CD4-positive, alpha-beta T cell (primary cell): ENCODE measurements around the gene TNIP3. TPM values are rescaled to one million over a fixed set of nuclear protein-coding genes. Genes with fewer than 3 reads are reported as not detected.

ENCODE experiments used
- ATAC-seq: fragments of 200-7000 bp; cut with Tn5 transposase; one replicate; pipeline ENCODE4 v1.10.0; 2022; ENCODE audit warnings: mild to moderate bottlenecking; ENCODE audit not compliant: poor library complexity
- CTCF ChIA-PET: fragments of 350-600 bp; sonication (Branson Sonifier 250); formaldehyde crosslinking; loops from one replicate; lab custom pipeline; 2021; ENCODE audit warnings: antibody characterized with exemption, inconsistent platforms; lab: Charles Lee
- POLR2A ChIA-PET: fragments of 350-600 bp; sonication (Branson Sonifier 250); formaldehyde crosslinking; loops from one replicate; lab custom pipeline; 2021; ENCODE audit warnings: antibody characterized with exemption, inconsistent platforms; lab: Charles Lee
- DNase-seq, 14 experiments: peaks; one replicate each; pipeline ENCODE4 v3.0.0-alpha.2; 2013 to 2020; ENCODE audit warnings: mixed read lengths in 2 of 14
- H3K27ac ChIP-seq, 2 donors: one replicate each; pipeline versions ENCODE4 v1.5.1 to v1.7.0; 2013; ENCODE audit warnings: low read length in 2 of 2, low read depth in 1 of 2, mild to moderate bottlenecking in 1 of 2
- H3K27me3 ChIP-seq, 2 experiments: 1 replicate in 1 of 2; 2 replicates in 1 of 2; pipeline versions ENCODE4 v1.6.1 to v1.7.0; 2013; ENCODE audit warnings: low read length in 2 of 2, control low read depth in 1 of 2, mild to moderate bottlenecking in 1 of 2, moderate library complexity in 1 of 2; ENCODE audit not compliant: insufficient read depth in 2 of 2, control insufficient read depth in 1 of 2
- H3K36me3 ChIP-seq: one replicate; pipeline ENCODE4 v1.6.1; 2013; ENCODE audit warnings: low read length, control low read depth; ENCODE audit not compliant: insufficient read depth
- H3K4me1 ChIP-seq: one replicate; pipeline ENCODE4 v1.6.1; 2013; ENCODE audit warnings: low read length, control low read depth; ENCODE audit not compliant: insufficient read depth
- H3K4me3 ChIP-seq: one replicate; pipeline ENCODE4 v1.5.1; 2013; ENCODE audit warnings: mild to moderate bottlenecking, low read length, moderate library complexity
- H3K9me3 ChIP-seq, 2 experiments: 1 replicate in 1 of 2; 2 replicates in 1 of 2; pipeline versions ENCODE4 v1.6.1 to v1.7.0; 2013; ENCODE audit warnings: low read length in 2 of 2, mild to moderate bottlenecking in 2 of 2, control low read depth in 1 of 2, moderate library complexity in 1 of 2; ENCODE audit not compliant: control insufficient read depth in 1 of 2, insufficient read depth in 1 of 2
- H3K27ac Mint-ChIP-seq: one replicate; pipeline ENCODE4 v1.8.0; 2020; ENCODE audit warnings: mixed read lengths
- H3K27me3 Mint-ChIP-seq: one replicate; pipeline ENCODE4 v1.8.0; 2021; ENCODE audit warnings: mixed read lengths
- H3K36me3 Mint-ChIP-seq: one replicate; pipeline ENCODE4 v1.8.0; 2021; ENCODE audit warnings: low read depth, mixed read lengths
- H3K4me1 Mint-ChIP-seq: one replicate; pipeline ENCODE4 v1.8.0; 2021; ENCODE audit warnings: low read depth, mixed read lengths
- H3K4me3 Mint-ChIP-seq: one replicate; pipeline ENCODE4 v1.8.0; 2020; ENCODE audit warnings: mild to moderate bottlenecking, mixed read lengths
- H3K9me3 Mint-ChIP-seq: one replicate; pipeline ENCODE4 v1.8.0; 2020; ENCODE audit warnings: mixed read lengths
- CTCF ChIP-seq: fragments of 200-600 bp; IDR thresholded peaks from one replicate; pipeline ENCODE4 v1.8.0; 2022; ENCODE audit warnings: antibody characterized with exemption, mild to moderate bottlenecking
- intact Hi-C, 2 experiments: fragments of 100-400 bp; cut with DNase I in 1 of 2; cut with micrococcal nuclease in 1 of 2; formaldehyde crosslinking; loops; one replicate each; pipeline versions ENCODE4 v1.15.1 to v1.9.0; 2023 to 2025; cut with DNase I, micrococcal nuclease
- total RNA-seq, 174 experiments: library from RNA in 2 of 174; stranded (reverse) in 2 of 174; gene quantifications; one replicate each; pipeline ENCODE4 v1.2.3 and lab custom pipeline; 2021 to 2026

Gene TNIP3
- total RNA-seq, 2 experiments from 2014 or later = 0.39 to 0.66 TPM

GRCh38 chr4:121185960-121186359 lies 21.8 kb upstream of the TNIP3 start:
- Mint-ChIP-seq H3K9me3 (no peaks in the 10 kb centered on the region), H3K36me3 (peaks cover 4% of the 10 kb centered on the region), H3K27me3 (no peaks in the 10 kb centered on the region), H3K4me1 (peaks cover 85% of the 10 kb centered on the region), H3K4me3 (no peak overlapping the region), H3K27ac (no peak overlapping the region)
- H3K27me3 ChIP-seq = no peaks in the 10 kb centered on the region
- H3K36me3 ChIP-seq = no peaks in the 10 kb centered on the region
- H3K9me3 ChIP-seq = no peaks in the 10 kb centered on the region
- H3K4me3 ChIP-seq = no peak overlapping the region
- H3K4me1 ChIP-seq = peaks cover 41% of the 10 kb centered on the region
- H3K27ac ChIP-seq = no peak overlapping the region
- no peak for DNase-seq
- no peak for ATAC-seq
- CTCF ChIA-PET = no interaction called here
- POLR2A ChIA-PET = no interaction called here
- intact Hi-C loops = loop anchor here (5.0 to 10.0 kb wide), 3 partner anchors 44 to 619 kb away; partner anchors contain the start of gene EXOSC9 (in 1 of the 2)
- TF ChIP-seq CTCF = no peak

GRCh38 chr4:121183989-121184388 lies 19.9 kb upstream of the TNIP3 start:
- POLR2A ChIA-PET = interaction anchor here (0.9 kb wide), 1 partner anchor 37 kb away, joined by 3 read pairs; no protein-coding TSS in a partner anchor
- ATAC-seq (no peak), DNase-seq (no peak)
- no peaks in the 10 kb centered on the region for H3K27me3 Mint-ChIP-seq
- TF ChIP-seq CTCF = no peak
- Histone ChIP-seq H3K27ac (no peak overlapping the region), H3K36me3 (no peaks in the 10 kb centered on the region), H3K27me3 (no peaks in the 10 kb centered on the region), H3K4me3 (no peak overlapping the region), H3K4me1 (peaks cover 43% of the 10 kb centered on the region), H3K9me3 (no peaks in the 10 kb centered on the region)
- peaks cover 2% of the 10 kb centered on the region for H3K9me3 Mint-ChIP-seq
- H3K36me3 Mint-ChIP-seq = peaks cover 4% of the 10 kb centered on the region
- peaks cover 85% of the 10 kb centered on the region for H3K4me1 Mint-ChIP-seq
- intact Hi-C loops = loop anchor here (2.0 to 10.0 kb wide), 4 partner anchors 17 to 621 kb away; partner anchors contain the start of gene EXOSC9 (in 1 of the 2)
- peak overlapping the region; percentile 32 for H3K4me3 Mint-ChIP-seq
- H3K27ac Mint-ChIP-seq = no peak overlapping the region
- CTCF ChIA-PET = interaction anchor here (3.5 kb wide), 1 partner anchor 9 kb away, joined by 19 read pairs; no protein-coding TSS in a partner anchor

GRCh38 chr4:121183361-121183760 lies 19.2 kb upstream of the TNIP3 start:
- no peaks in the 10 kb centered on the region for H3K36me3 ChIP-seq
- ATAC-seq (no peak), DNase-seq (peak in 1 of 14 experiments; percentile 52)
- H3K27ac ChIP-seq = peak overlapping the region in 1 of 2 donors; percentile 94
- H3K4me1 ChIP-seq = peaks cover 43% of the 10 kb centered on the region
- intact Hi-C loops = loop anchor here (2.0 to 10.0 kb wide), 4 partner anchors 17 to 621 kb away; partner anchors contain the start of gene EXOSC9 (in 1 of the 2)
- peak overlapping the region; percentile 21 for H3K4me3 Mint-ChIP-seq
- H3K4me1 Mint-ChIP-seq = peaks cover 85% of the 10 kb centered on the region
- no peak for TF ChIP-seq CTCF
- H3K9me3 ChIP-seq = no peaks in the 10 kb centered on the region
- H3K36me3 Mint-ChIP-seq = peaks cover 4% of the 10 kb centered on the region
- no peaks in the 10 kb centered on the region for H3K27me3 Mint-ChIP-seq
- H3K9me3 Mint-ChIP-seq = peaks cover 2% of the 10 kb centered on the region
- POLR2A ChIA-PET = interaction anchor here (0.9 to 2.3 kb wide), 6 partner anchors 9 to 71 kb away, joined by 3 to 11 read pairs (median 6); no protein-coding TSS in a partner anchor
- CTCF ChIA-PET = interaction anchor here (3.5 kb wide), 1 partner anchor 9 kb away, joined by 19 read pairs; no protein-coding TSS in a partner anchor
- H3K27me3 ChIP-seq = no peaks in the 10 kb centered on the region
- no peak overlapping the region for H3K4me3 ChIP-seq
- H3K27ac Mint-ChIP-seq = peak overlapping the region; percentile 95
